IMR-90 (cell line): Measurements from ENCODE around the gene DLGAP4. TPM values are rescaled to one million over a fixed set of nuclear protein-coding genes. Genes with fewer than 3 reads are reported as not detected.

Experiments
- ATAC-seq: fragments of 200-7000 bp; cut with Tn5 transposase; 2 replicates; pipeline ENCODE4 v1.9.1; 2020; ENCODE audit warnings: low read depth, mild to moderate bottlenecking, moderate library complexity
- BruUV-seq: library from RNA; stranded (reverse); fragments of 400-500 nt; replicated peaks from 2 replicates; lab custom pipeline; 2021; lab: Mats Ljungman, UMichigan
- CTCF ChIA-PET: fragments of 300-600 bp; formaldehyde crosslinking; extraction: SDS; loops from one replicate; lab custom pipeline; 2021; ENCODE audit warnings: antibody characterized with exemption; lab: Yijun Ruan, JAX
- POLR2A ChIA-PET: fragments of 300-600 bp; sonication (Branson Sonifier 250); formaldehyde crosslinking; loops from one replicate; lab custom pipeline; 2022; ENCODE audit warnings: antibody characterized with exemption; ENCODE audit not compliant: unreplicated experiment; lab: Charles Lee
- DNase-seq: peaks from one replicate; pipeline ENCODE4 v3.0.0; 2013
- H2AFZ ChIP-seq: replicated peaks from 2 replicates; pipeline ENCODE3; 2013; ENCODE audit warnings: low read length, mild to moderate bottlenecking; ENCODE audit not compliant: poor library complexity
- H2AK5ac ChIP-seq: 2 replicates; pipeline ENCODE4 v1.6.1; 2013; ENCODE audit warnings: low read depth, low read length, inconsistent platforms
- H2AK9ac ChIP-seq: replicated peaks from 2 replicates; pipeline ENCODE3; 2013; ENCODE audit warnings: mild to moderate bottlenecking, low read depth, low read length, moderate library complexity; ENCODE audit not compliant: poor library complexity
- H2BK120ac ChIP-seq: 2 replicates; pipeline ENCODE4 v1.6.1; 2013; ENCODE audit warnings: low read depth, low read length, inconsistent platforms
- H2BK15ac ChIP-seq: 3 replicates; pipeline ENCODE4 v1.6.1; 2013; ENCODE audit warnings: low read depth, low read length, inconsistent platforms
- H2BK20ac ChIP-seq: 2 replicates; pipeline ENCODE4 v1.6.1; 2013; ENCODE audit warnings: low read depth, mild to moderate bottlenecking, inconsistent platforms, low read length, moderate library complexity
- H2BK5ac ChIP-seq: 2 replicates; pipeline ENCODE4 v1.6.1; 2013; ENCODE audit warnings: mild to moderate bottlenecking, low read depth, low read length, inconsistent platforms; ENCODE audit not compliant: poor library complexity, severe bottlenecking
- H3K14ac ChIP-seq: replicated peaks from 2 replicates; pipeline ENCODE4 v1.6.1; 2013; ENCODE audit warnings: low read depth, low read length, inconsistent platforms
- H3K18ac ChIP-seq: 2 replicates; pipeline ENCODE4 v1.6.1; 2013; ENCODE audit warnings: low read depth, low read length, control low read depth
- H3K23ac ChIP-seq: 2 replicates; pipeline ENCODE4 v1.6.1; 2013; ENCODE audit warnings: low read depth, low read length, inconsistent platforms
- H3K27ac ChIP-seq: 2 replicates; pipeline ENCODE4 v1.5.1; 2013; ENCODE audit warnings: mild to moderate bottlenecking, control low read depth, low read length; ENCODE audit not compliant: insufficient read depth
- H3K27me3 ChIP-seq: 2 replicates; pipeline ENCODE4 v1.6.1; 2013; ENCODE audit warnings: low read length; ENCODE audit not compliant: control insufficient read depth, insufficient read depth
- H3K36me3 ChIP-seq: 2 replicates; pipeline ENCODE4 v1.6.1; 2013; ENCODE audit warnings: low read length, mixed read lengths; ENCODE audit not compliant: control insufficient read depth, insufficient read depth
- H3K4ac ChIP-seq: 2 replicates; pipeline ENCODE4 v1.6.1; 2013; ENCODE audit warnings: low read depth, low read length, inconsistent platforms
- H3K4me1 ChIP-seq: 2 replicates; pipeline ENCODE4 v1.6.1; 2013; ENCODE audit warnings: low read length, mixed read lengths; ENCODE audit not compliant: control insufficient read depth, insufficient read depth
- H3K4me2 ChIP-seq: 2 replicates; pipeline ENCODE4 v1.6.1; 2013; ENCODE audit warnings: low read depth, mild to moderate bottlenecking, control low read depth, low read length, moderate library complexity
- H3K4me3 ChIP-seq: 2 replicates; pipeline ENCODE4 v1.5.1; 2013; ENCODE audit warnings: low read depth, mild to moderate bottlenecking, control low read depth, low read length, moderate library complexity; ENCODE audit not compliant: insufficient read depth
- H3K56ac ChIP-seq: 2 replicates; pipeline ENCODE4 v1.6.1; 2013; ENCODE audit warnings: low read length, inconsistent platforms; ENCODE audit not compliant: insufficient read depth; ENCODE audit errors: extremely low read depth
- H3K79me1 ChIP-seq, 2 experiments: 2 replicates each; pipeline ENCODE4 v1.6.1; 2013; ENCODE audit warnings: low read length in 2 of 2, inconsistent platforms in 1 of 2, low read depth in 1 of 2
- H3K9ac ChIP-seq: 2 replicates; pipeline ENCODE4 v1.6.1; 2013; ENCODE audit warnings: low read depth, low read length, control low read depth
- H3K9me1 ChIP-seq: 2 replicates; pipeline ENCODE4 v1.6.1; 2013; ENCODE audit warnings: low read length, inconsistent platforms; ENCODE audit not compliant: insufficient read depth
- H3K9me3 ChIP-seq: 2 replicates; pipeline ENCODE4 v1.6.1; 2013; ENCODE audit warnings: low read length; ENCODE audit not compliant: control insufficient read depth, insufficient read depth
- H4K20me1 ChIP-seq: 2 replicates; pipeline ENCODE4 v1.6.1; 2013; ENCODE audit warnings: low read length, inconsistent platforms; ENCODE audit not compliant: insufficient read depth
- H4K5ac ChIP-seq: 2 replicates; pipeline ENCODE4 v1.6.1; 2013; ENCODE audit warnings: mild to moderate bottlenecking, low read depth, low read length, control low read depth
- H4K8ac ChIP-seq, 2 experiments: 2 replicates each; pipeline ENCODE4 v1.6.1; 2013; ENCODE audit warnings: low read depth in 2 of 2, low read length in 2 of 2, control low read depth in 1 of 2, inconsistent platforms in 1 of 2
- H4K91ac ChIP-seq: 2 replicates; pipeline ENCODE4 v1.6.1; 2013; ENCODE audit warnings: low read depth, low read length, inconsistent platforms; ENCODE audit not compliant: insufficient read depth
- RCOR1 ChIP-seq: IDR thresholded peaks from 2 replicates; pipeline ENCODE4 v1.6.1; 2012; ENCODE audit warnings: mild to moderate bottlenecking, low read length, improper control_type of control experiment; ENCODE audit not compliant: insufficient replicate concordance
- WGBS, 2 experiments: methylation state at CpG; one replicate each; pipeline versions ENCODE4 v1.1.5 to v1.1.7; 2013; ENCODE audit warnings: missing lambda C conversion rate in 2 of 2; ENCODE audit not compliant: insufficient read length in 1 of 2; ENCODE audit errors: extremely low coverage in 2 of 2; 5-methylcytosine and 5-hydroxymethylcytosine counted together
- dilution Hi-C: fragments of 300-500 bp; cut with HindIII; formaldehyde crosslinking; loops from one replicate; pipeline ENCODE4 v1.14.3; 2018; ENCODE audit warnings: low sequenced_read_pairs; ENCODE audit not compliant: unreplicated experiment
- in situ Hi-C: fragments of 300-500 bp; cut with MboI; formaldehyde crosslinking; loops from 3 replicates; pipeline ENCODE4 v1.14.3; 2019; ENCODE audit warnings: low sequenced_read_pairs, inconsistent platforms, mixed read lengths
- intact Hi-C: fragments of 100-400 bp; cut with micrococcal nuclease; formaldehyde crosslinking; loops from 2 replicates; pipeline ENCODE4 v1.10.0; 2022
- polyA plus RNA-seq, 3 experiments: library from polyadenylated mRNA; depleted of rRNA; stranded (reverse); fragments of >200 nt; gene quantifications; 2 replicates each; pipeline ENCODE4 v1.2.3, GENCODE V29; 2012; ENCODE audit warnings: low replicate concordance in 1 of 3
- total RNA-seq: library from RNA; depleted of rRNA; stranded (reverse); fragments of >200 nt; gene quantifications from 2 replicates; pipeline ENCODE4 v1.2.3, GENCODE V29; 2012

The DLGAP4 gene
- total and polyA plus RNA-seq, 2 of the 4 experiments (the other 2 are of a cell fraction): 32.3 to 73.2 TPM

DNA sequence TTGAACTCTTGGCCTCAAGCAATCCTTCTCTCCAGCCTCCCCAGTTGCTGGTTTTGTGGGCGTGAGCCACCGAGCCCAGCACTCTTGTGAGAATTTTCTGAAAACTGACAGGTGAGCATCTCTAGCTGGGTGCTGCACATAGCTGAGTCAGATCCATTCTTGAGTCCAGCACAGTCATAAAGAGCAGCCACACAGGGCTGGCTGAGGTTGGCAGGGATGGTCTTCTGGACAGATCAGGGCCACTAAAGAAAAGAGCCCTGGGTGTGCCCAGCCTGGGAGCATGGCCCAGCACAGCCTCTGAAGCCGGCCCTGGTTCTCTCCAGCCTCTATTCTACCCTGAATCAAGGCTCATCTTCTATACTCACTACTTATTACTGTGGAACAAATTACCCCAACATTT, 11.5 kb downstream of the DLGAP4 start:
- no peak for TF ChIP-seq RCOR1
- no TSS peak for BruUV-seq
- dilution Hi-C loops (no loop called here), intact Hi-C loops (no loop called here), in situ Hi-C loops (no loop called here)
- Histone ChIP-seq H3K23ac (no peak overlapping the region), H3K27ac (no peak overlapping the region), H2AK9ac (no peak overlapping the region), H3K18ac (no peak overlapping the region), H3K56ac (no peak overlapping the region), H3K9ac (no peak overlapping the region), H3K4me2 (no peak overlapping the region), H3K36me3 (no peaks in the 10 kb centered on the region), H2AFZ (no peak overlapping the region), H2BK20ac (no peak overlapping the region), H3K9me1 (peaks cover 6% of the 10 kb centered on the region), H4K8ac (no peak overlapping the region), H4K91ac (no peak overlapping the region), H2BK120ac (no peak overlapping the region), H2BK5ac (no peak overlapping the region), H2AK5ac (no peak overlapping the region), H4K20me1 (no peaks in the 10 kb centered on the region; the same call in 1 of the 2 replicates), H3K4me3 (no peak overlapping the region), H3K4me1 (no peaks in the 10 kb centered on the region), H4K5ac (no peak overlapping the region), H3K27me3 (peaks cover 23% of the 10 kb centered on the region), H3K4ac (no peak overlapping the region), H3K14ac (no peak overlapping the region), H3K9me3 (no peaks in the 10 kb centered on the region), H2BK15ac (no peak overlapping the region), H3K79me1 (no peaks in the 10 kb centered on the region)
- ATAC-seq: no peak
- ChIA-PET POLR2A (no interaction called here), CTCF (no interaction called here)
- no peak for DNase-seq
- 73% methylated on average over 2 of the region's 3 CpGs; no CpG with 5 or more reads in 1 of the 2 experiments for WGBS, 2 experiments
